Mesenchymal stem cell (in vitro differentiated cells and primary cell): ENCODE data around the gene SNU13.
A peak's percentile ranks its signal among the peaks of the same experiment; 100 is the strongest.
"Not testable (repeated sequence)": the region's sequence is repeated elsewhere in the genome, so short reads cannot be mapped to it uniquely, and the experiment has no call there.

ENCODE experiments used
- DNase-seq: peaks from one replicate; pipeline ENCODE4 v3.0.0-alpha.2; 2013
- H2AFZ ChIP-seq: one replicate; pipeline ENCODE4 v1.6.1; 2013; ENCODE audit warnings: low read depth, mild to moderate bottlenecking, control low read depth, inconsistent platforms, low read length, moderate library complexity
- H2AK5ac ChIP-seq: 2 replicates; pipeline ENCODE4 v1.6.1; 2013; ENCODE audit warnings: low read length, moderate library complexity, mild to moderate bottlenecking, inconsistent platforms; ENCODE audit not compliant: severe bottlenecking
- H2BK120ac ChIP-seq: one replicate; pipeline ENCODE4 v1.6.1; 2013; ENCODE audit warnings: low read depth, mild to moderate bottlenecking, inconsistent platforms, low read length, moderate library complexity
- H2BK12ac ChIP-seq, 2 experiments: one replicate each; pipeline ENCODE4 v1.6.1; 2013; ENCODE audit warnings: inconsistent platforms in 2 of 2, low read length in 2 of 2, mild to moderate bottlenecking in 2 of 2, moderate library complexity in 2 of 2, control low read depth in 1 of 2
- H2BK15ac ChIP-seq: one replicate; pipeline ENCODE4 v1.6.1; 2013; ENCODE audit warnings: mild to moderate bottlenecking, low read depth, inconsistent platforms; ENCODE audit not compliant: poor library complexity, severe bottlenecking
- H2BK5ac ChIP-seq: 2 replicates; pipeline ENCODE4 v1.6.1; 2013; ENCODE audit warnings: low read depth, mild to moderate bottlenecking, low read length, control low read depth, inconsistent platforms; ENCODE audit not compliant: poor library complexity, severe bottlenecking
- H3K14ac ChIP-seq, 2 experiments: one replicate each; pipeline ENCODE4 v1.6.1; 2013; ENCODE audit warnings: inconsistent platforms in 2 of 2, low read length in 2 of 2, control low read depth in 1 of 2, mild to moderate bottlenecking in 1 of 2, moderate library complexity in 1 of 2
- H3K18ac ChIP-seq, 2 experiments: one replicate each; pipeline ENCODE4 v1.6.1; 2013; ENCODE audit warnings: inconsistent platforms in 2 of 2, low read length in 2 of 2, control low read depth in 1 of 2, low read depth in 1 of 2, mild to moderate bottlenecking in 1 of 2
- H3K23ac ChIP-seq, 2 experiments: one replicate each; pipeline ENCODE4 v1.6.1; 2013; ENCODE audit warnings: inconsistent platforms in 2 of 2, low read length in 2 of 2, mild to moderate bottlenecking in 2 of 2, moderate library complexity in 2 of 2, control low read depth in 1 of 2
- H3K27ac ChIP-seq: 2 replicates; pipeline ENCODE4 v1.5.1; 2013; ENCODE audit warnings: mild to moderate bottlenecking, moderate library complexity, low read length, control low read depth, inconsistent platforms; ENCODE audit not compliant: poor library complexity, severe bottlenecking
- H3K27me3 ChIP-seq, 2 experiments: 2 replicates each; pipeline versions ENCODE4 v1.6.1 to v1.7.0; 2013; ENCODE audit warnings: low read length in 2 of 2, mild to moderate bottlenecking in 2 of 2, moderate library complexity in 2 of 2, control low read depth in 1 of 2, inconsistent platforms in 1 of 2; ENCODE audit not compliant: control insufficient read depth in 1 of 2, insufficient read depth in 1 of 2
- H3K36me3 ChIP-seq, 2 experiments: 2 replicates each; pipeline versions ENCODE4 v1.6.1 to v1.7.0; 2013; ENCODE audit warnings: low read length in 2 of 2, control low read depth in 1 of 2, inconsistent platforms in 1 of 2, low read depth in 1 of 2, mild to moderate bottlenecking in 1 of 2; ENCODE audit not compliant: insufficient read depth in 2 of 2, control insufficient read depth in 1 of 2
- H3K4ac ChIP-seq, 2 experiments: one replicate each; pipeline ENCODE4 v1.6.1; 2013; ENCODE audit warnings: inconsistent platforms in 2 of 2, low read length in 2 of 2, mild to moderate bottlenecking in 2 of 2, moderate library complexity in 2 of 2, control low read depth in 1 of 2, low read depth in 1 of 2
- H3K4me1 ChIP-seq: 2 replicates; pipeline ENCODE4 v1.6.1; 2013; ENCODE audit warnings: low read depth, low read length, control low read depth; ENCODE audit not compliant: control insufficient read depth, insufficient read depth
- H3K4me2 ChIP-seq: 2 replicates; pipeline ENCODE4 v1.6.1; 2013; ENCODE audit warnings: low read length, mild to moderate bottlenecking, inconsistent platforms; ENCODE audit not compliant: poor library complexity, severe bottlenecking
- H3K4me3 ChIP-seq, 2 experiments: 2 replicates each; pipeline versions ENCODE4 v1.5.1 to v1.7.0; 2013; ENCODE audit warnings: low read length in 2 of 2, mild to moderate bottlenecking in 2 of 2, control low read depth in 1 of 2, low read depth in 1 of 2; ENCODE audit not compliant: insufficient read depth in 1 of 2
- H3K79me1 ChIP-seq: replicated peaks from 2 replicates; pipeline ENCODE4 v1.6.1; 2013; ENCODE audit warnings: mild to moderate bottlenecking, control low read depth, low read length, inconsistent platforms; ENCODE audit not compliant: poor library complexity, severe bottlenecking
- H3K9ac ChIP-seq: 2 replicates; pipeline ENCODE4 v1.7.0; 2013; ENCODE audit warnings: mild to moderate bottlenecking, low read length, moderate library complexity
- H3K9me3 ChIP-seq: 2 replicates; pipeline ENCODE4 v1.7.0; 2013; ENCODE audit warnings: mild to moderate bottlenecking, low read length; ENCODE audit not compliant: control insufficient read depth
- H4K8ac ChIP-seq: one replicate; pipeline ENCODE4 v1.6.1; 2013; ENCODE audit warnings: inconsistent platforms, mild to moderate bottlenecking, low read length, moderate library complexity
- H4K91ac ChIP-seq: one replicate; pipeline ENCODE4 v1.6.1; 2013; ENCODE audit warnings: mild to moderate bottlenecking, low read length, inconsistent platforms
- WGBS: methylation state at CpG from one replicate; pipeline ENCODE4 v1.1.7; 2013; ENCODE audit warnings: mixed read lengths; 5-methylcytosine and 5-hydroxymethylcytosine counted together

The SNU13 gene

GRCh38 chr22:41672780-41673509 is 15.7 kb downstream of the SNU13 start:
- Histone ChIP-seq H3K27ac (no peak overlapping the region), H3K4ac (no peak overlapping the region), H3K36me3 (peaks cover 19 to 50% of the 10 kb centered on the region in 2 experiments), H4K91ac (no peak overlapping the region), H2BK120ac (no peak overlapping the region), H2BK5ac (no peak overlapping the region), H2BK12ac (no peak overlapping the region), H3K18ac (no peak overlapping the region), H3K23ac (no peak overlapping the region), H3K9ac (no peak overlapping the region), H3K27me3 (no peaks in the 10 kb centered on the region), H2AK5ac (no peak overlapping the region), H3K14ac (no peak overlapping the region), H2AFZ (no peak overlapping the region), H4K8ac (no peak overlapping the region), H3K4me3 (no peak overlapping the region), H3K4me2 (no peak overlapping the region), H2BK15ac (no peak overlapping the region), H3K79me1 (peaks cover 14% of the 10 kb centered on the region), H3K4me1 (peaks cover 6% of the 10 kb centered on the region), H3K9me3 (no peaks in the 10 kb centered on the region)
- WGBS: 76% methylated on average over 6 of the region's 6 CpGs
- DNase-seq: peak; percentile 31

GRCh38 chr22:41672096-41672495 is 16.6 kb downstream of the SNU13 start:
- H3K9ac ChIP-seq: not testable (repeated sequence)

DNA sequence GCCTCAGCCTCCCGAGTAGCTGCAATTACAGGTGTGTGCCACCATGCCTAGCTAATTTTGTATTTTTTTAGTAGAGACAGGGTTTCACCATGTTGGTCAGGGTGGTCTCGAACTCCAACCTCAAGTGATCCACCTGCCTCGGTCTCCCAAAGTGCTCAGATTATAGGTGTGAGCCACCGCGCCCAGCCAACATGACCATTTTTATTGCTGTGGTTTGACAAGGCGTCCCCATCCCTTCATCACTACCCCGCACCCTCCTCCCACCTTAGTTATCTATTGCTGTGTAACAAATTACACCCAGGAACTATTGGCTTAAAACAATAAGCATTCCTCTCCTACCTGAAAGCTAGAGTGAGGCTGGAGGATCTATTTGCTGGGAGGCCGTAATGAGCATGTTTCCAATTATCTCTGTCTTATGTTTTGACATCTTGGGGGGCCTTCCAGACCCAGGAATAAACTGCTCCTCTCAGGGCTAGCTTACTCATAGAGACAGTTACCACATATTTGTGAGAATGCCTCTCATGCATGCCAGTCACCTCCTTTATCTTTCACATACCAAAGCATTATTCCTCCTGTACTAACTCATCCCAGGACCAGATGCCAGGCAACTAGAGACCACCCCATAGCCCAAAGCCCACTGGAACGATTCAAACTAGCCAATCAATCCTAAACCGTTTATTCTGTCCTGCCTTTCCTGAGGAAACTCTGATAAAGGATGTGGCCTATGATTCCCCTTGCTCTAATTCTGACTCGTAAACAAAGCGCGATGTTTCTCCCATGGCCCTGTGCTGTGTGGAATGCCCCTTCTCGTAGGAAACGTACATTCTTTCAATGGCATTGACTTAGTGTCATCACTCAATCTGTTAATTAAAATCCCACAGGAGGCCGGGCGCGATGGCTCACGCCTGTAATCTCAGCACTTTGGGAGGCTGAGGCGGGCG is 19.4 kb downstream of the SNU13 start:
- Histone ChIP-seq H4K8ac (peak overlapping the region; percentile 63), H2BK5ac (no peak overlapping the region), H3K79me1 (peaks cover 9% of the 10 kb centered on the region), H2BK15ac (no peak overlapping the region), H3K18ac (peak overlapping the region in 1 of 2 experiments; percentile 5), H2BK120ac (no peak overlapping the region), H4K91ac (peak overlapping the region; percentile 69), H3K14ac (no peak overlapping the region), H3K9ac (peak overlapping the region; percentile 8), H3K4me3 (no peak overlapping the region), H3K36me3 (peaks cover 21 to 33% of the 10 kb centered on the region in 2 experiments), H3K23ac (no peak overlapping the region), H3K27me3 (no peaks in the 10 kb centered on the region), H3K27ac (peak overlapping the region; percentile 73), H3K4ac (peak overlapping the region in 1 of 2 experiments; percentile 63), H2BK12ac (peak overlapping the region; percentile 33 to 40), H2AFZ (no peak overlapping the region), H3K4me1 (peaks cover 9% of the 10 kb centered on the region), H2AK5ac (no peak overlapping the region), H3K4me2 (no peak overlapping the region), H3K9me3 (no peaks in the 10 kb centered on the region)
- WGBS: 36% methylated on average over 19 of the region's 21 CpGs
- DNase-seq: peak; percentile 85

More at GRCh38 chr22:41672096-41672495, 16.6 kb downstream of the SNU13 start:
- 92% methylated on average over 10 of the region's 10 CpGs for WGBS
- H2BK5ac ChIP-seq, H3K14ac ChIP-seq, H3K4me1 ChIP-seq, H3K27me3 ChIP-seq, H2BK15ac ChIP-seq, H2BK12ac ChIP-seq, H4K8ac ChIP-seq, H2BK120ac ChIP-seq, H3K23ac ChIP-seq, DNase-seq, H3K4me3 ChIP-seq, H2AFZ ChIP-seq, H3K4me2 ChIP-seq, H2AK5ac ChIP-seq, H4K91ac ChIP-seq, H3K18ac ChIP-seq, H3K9me3 ChIP-seq, H3K27ac ChIP-seq, H3K4ac ChIP-seq: not testable (repeated sequence)
- peaks cover 13% of the 10 kb centered on the region for H3K79me1 ChIP-seq
- H3K36me3 ChIP-seq: peaks cover 19 to 42% of the 10 kb centered on the region in 2 experiments

DNA sequence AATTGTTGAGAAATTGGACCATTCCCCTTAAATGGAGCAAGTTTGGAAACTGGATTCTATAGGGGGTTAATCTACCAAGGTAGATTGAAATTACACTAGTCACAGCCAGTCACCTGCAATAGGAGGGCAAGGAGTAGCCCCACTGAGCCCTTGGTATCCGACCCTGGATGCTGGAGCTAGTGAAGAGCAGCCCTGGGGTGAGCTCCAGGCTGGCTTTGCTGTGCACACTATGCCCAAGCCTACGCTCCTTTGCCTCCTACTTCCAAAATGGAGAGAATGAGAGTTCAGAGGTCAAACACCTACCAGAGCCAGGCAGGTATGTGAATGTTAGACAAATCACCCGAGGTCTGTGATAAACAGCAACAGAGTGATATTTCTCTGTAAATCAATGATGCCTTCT is 23.7 kb downstream of the SNU13 start:
- Histone ChIP-seq H3K14ac (no peak overlapping the region), H2AK5ac (peak overlapping the region; percentile 7), H3K79me1 (peaks cover 2% of the 10 kb centered on the region), H2BK15ac (no peak overlapping the region), H2BK5ac (no peak overlapping the region), H3K9me3 (no peaks in the 10 kb centered on the region), H2BK120ac (no peak overlapping the region), H3K36me3 (peaks cover 28 to 56% of the 10 kb centered on the region in 2 experiments), H3K4me2 (no peak overlapping the region), H3K27me3 (no peaks in the 10 kb centered on the region), H2BK12ac (no peak overlapping the region), H3K23ac (no peak overlapping the region), H3K4me3 (no peak overlapping the region), H3K4me1 (peaks cover 4% of the 10 kb centered on the region), H2AFZ (no peak overlapping the region), H4K8ac (no peak overlapping the region), H3K9ac (no peak overlapping the region), H3K27ac (peak overlapping the region; percentile 20), H3K18ac (no peak overlapping the region), H3K4ac (no peak overlapping the region), H4K91ac (no peak overlapping the region)
- 100% methylated on average over 3 of the region's 3 CpGs for whole genome bisulfite sequencing
- DNase-seq: no peak
